Measurements from ENCODE around the gene KCNE2.

Gene KCNE2, protein sequence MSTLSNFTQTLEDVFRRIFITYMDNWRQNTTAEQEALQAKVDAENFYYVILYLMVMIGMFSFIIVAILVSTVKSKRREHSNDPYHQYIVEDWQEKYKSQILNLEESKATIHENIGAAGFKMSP

DNA sequence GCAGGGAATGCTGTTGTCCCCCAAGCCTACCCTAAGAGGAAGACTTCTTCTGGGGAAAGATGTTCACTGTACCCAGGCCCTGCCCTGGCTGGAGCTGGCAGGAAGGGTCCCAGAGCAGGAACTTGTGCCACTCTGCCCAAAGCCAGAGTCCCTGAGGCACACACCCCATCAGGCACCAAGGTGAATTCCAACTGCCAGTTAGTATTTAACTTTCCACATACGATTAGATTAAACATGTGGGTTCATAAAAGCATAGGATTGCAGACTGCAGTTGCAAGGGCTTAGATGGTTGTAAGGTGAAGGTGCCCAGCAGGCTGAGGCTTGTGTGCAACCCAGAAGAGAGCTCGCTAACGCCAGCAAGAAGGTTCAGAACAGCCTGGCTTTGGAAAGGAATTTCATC is at the start of gene KCNE2:
TSS of gene KCNE2 (plus strand) at position 274 of the 400 bp plus-strand sequence. CDS start 6,473 bp downstream, outside the sequence.
- DNase-seq = no peak

DNA sequence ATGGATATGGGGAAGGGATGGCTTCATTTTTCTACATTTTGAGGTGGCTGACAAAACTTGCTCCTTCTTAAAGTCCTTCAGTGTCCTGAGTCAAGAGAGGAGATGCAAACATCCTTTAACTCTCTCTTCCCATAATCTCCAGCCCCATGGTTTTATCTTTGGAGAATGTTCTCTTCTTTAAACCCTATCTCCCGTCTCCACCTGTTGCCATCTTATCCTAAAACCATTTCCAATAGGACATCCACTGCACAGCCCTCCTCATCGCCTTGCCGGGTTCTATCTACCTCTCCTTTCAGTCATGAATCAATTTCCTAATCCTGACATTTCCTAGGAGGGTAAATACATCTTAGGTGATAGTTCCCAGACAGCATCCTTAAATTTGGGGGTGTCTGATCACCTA is 44.2 kb upstream of the KCNE2 start:
- DNase-seq = no peak

DNA sequence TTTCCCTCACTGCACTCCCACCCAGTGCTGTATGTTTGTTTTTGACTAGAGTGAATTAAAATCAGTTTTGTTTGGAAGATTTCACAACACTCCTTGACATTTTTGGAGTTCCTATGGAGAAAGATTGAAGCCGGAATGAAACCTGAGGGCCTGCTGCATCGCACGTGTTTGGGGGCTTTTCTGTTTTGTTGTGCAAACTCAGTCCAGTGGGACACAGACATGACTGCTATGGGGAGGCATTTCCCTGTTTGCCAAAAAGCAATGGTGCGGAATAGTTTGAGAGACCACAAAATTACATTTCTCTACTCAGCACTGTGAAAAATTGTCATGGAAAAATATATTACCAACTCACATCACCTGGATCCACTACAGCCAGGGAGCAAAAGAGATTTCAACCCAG is 43.8 kb upstream of the KCNE2 start:
- no peak for DNase-seq

DNA sequence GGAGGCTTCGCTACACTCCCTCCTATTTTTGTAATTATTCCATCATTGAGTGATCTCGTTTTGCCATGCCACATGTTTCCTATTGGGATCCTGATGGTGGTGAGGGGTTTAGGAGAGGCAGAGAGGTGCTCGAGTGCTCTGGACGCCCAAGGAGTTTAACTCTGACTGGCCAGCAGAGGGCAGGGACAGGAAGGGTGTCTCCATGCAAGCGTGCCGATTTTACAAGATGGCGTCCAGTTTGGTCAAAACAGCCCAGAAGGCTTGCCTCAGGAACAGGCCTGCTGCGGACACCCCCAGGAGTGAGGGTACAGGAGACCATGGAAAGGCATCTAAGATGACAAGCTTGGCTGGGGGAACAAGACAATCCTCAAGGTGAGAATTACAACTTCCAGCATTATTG is 33.8 kb upstream of the KCNE2 start:
- DNase-seq = no peak

DNA sequence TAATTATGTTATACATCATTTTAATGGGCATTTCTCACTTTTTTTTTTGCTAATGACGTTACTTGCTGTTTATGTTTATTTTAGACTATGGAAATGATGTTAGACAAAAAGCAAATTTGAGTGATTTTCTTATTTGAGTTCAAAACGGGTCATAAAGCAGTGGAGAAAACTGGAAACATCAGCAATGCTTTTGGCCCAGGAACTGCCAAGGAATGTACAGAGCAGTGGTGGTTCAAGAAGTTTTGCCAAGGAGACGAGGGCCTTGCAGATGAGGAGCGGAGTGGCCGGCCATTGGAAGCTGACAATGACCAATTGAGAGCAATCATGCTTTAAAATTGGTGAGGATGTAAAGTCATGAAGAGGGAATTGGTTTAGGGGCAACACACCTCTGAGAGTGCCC is 32.1 kb upstream of the KCNE2 start:
- DNase-seq = no peak

DNA sequence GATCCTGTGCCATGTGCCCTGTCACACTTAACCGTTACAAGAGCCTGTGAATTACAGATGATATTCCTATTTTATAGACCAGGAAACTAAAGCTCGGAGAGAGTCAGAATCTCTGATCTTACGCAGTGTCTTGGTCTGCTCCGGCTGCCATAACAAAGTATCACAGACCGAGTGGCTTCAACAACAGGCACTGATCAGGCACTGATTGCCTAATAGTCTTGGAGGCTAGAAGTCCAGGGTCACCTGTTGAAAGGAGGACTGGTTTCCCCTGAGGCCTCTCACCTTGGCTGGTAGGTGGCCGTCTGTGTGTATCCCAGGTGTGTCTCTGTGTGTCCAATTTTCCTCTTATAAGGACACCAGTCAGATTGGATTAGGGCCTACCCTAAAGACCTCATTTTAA is 31.5 kb upstream of the KCNE2 start:
- no peak for DNase-seq

DNA sequence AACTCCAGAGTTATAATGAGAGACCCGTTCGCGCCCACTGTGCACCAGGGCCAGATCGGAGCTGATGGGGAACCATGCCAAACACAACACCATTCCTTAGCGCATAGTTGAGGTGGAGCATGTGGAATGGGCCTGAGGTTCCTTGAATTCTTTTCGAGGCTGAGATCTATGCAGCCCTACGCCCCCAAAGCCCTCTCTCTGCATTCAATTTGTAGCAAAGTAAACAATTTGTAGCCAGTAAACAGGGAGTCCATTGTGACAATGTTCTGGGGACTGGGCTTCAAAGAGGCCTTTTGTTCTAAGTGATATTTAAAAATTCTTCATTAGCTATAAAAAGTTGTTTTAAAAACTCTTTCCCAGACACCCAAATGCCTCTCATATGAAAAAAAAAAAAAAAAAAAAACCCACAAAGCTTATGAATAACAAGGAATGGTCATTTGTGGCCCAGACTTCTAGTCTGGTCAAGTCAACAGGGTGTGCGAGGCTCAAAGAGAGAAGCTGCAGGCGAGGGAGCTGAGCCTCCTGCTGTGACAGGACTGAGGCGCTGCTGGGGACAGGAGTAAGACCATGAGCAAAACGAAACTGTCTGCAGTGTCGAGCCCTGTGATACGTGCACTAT is 30.6 kb upstream of the KCNE2 start:
- no peak for DNase-seq

DNA sequence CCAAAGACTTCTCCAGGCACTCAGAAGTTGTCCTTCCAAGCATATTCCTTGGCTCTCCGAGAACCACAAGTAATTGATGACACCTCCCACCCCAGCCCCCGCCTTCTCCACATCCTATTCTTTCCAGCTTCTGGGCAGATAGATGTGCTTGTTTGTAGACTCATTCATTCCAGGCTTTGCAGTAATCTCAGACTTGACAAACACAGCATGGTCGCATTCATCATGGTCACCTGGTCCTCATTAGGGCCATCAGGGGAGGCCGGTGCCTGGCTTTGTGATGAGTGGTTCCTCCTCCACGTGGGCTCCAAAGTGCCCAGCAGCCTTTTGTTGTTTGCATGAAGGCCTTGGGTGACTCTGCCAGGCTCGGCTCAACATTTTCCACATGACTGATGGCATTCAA is 28.5 kb upstream of the KCNE2 start:
- DNase-seq = no peak

DNA sequence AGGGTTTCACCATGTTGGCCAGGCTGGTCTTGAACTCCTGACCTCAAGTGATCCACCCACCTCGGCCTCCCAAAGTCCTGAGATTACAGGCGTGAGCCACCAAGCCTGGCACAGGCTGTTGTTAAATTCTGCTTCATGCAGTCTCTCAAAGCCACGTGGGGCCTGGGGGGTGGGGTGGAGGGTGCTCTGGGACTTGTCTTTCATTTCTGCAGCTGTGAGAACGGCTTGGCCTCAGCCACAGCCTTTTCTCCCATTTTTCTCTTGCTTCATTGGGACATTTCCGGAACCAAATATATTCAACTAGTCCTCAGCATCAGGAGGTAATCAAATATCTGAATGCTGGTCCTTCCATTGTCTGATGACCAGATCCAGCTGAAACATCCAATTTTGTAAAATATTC is 27.6 kb upstream of the KCNE2 start:
- no peak for DNase-seq

DNA sequence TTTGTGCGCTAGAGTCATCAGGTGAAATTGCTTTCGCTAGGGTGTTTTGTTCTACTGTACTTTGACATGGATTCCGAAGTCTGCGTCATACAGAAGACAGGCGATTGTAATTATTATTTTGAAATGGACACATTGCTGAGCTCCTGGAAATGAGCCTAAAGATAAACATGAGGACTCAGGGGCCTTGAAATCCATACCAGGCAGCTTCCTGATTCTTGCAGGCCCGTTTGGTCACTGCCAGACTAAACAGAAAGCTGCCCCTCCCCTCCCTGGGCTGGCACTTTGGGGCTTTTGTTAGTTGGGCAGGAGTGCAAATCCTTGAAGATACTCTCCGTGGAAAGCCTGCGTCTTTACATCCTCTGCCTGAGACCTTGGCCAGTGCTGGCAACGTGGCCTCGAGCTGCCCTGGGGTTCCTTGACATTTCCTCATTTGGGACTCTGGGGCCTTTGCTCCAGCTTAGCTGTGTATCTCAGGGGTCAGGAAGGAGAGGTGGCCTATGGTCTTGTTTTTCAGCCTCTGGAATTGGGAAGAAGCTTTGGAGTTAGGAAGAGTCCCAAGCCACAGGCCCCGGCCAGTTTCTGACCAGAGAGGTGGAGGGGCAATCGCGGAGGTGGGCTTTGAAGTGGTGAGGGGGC is 26.9 kb upstream of the KCNE2 start:
- DNase-seq = no peak

DNA sequence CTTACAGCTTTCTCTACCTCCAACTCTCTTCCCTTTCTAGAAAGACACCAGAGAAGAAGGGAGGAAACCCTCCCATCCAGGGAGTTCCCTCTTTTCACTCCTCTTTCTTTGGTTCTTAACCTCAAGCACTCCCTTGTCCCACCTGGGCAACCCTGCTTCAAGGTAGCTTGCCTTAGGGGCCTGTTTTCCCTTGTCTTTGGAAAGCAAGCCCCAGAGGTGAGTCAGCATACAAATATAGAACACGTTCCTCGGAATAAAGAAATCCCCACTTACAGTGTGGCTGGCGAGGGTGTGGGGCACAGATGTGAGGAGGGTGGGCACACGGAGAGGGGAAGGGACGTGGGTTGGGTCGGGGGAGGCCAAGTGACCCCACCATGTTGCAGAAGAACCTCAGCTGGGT is 26.1 kb upstream of the KCNE2 start:
- DNase-seq = no peak

DNA sequence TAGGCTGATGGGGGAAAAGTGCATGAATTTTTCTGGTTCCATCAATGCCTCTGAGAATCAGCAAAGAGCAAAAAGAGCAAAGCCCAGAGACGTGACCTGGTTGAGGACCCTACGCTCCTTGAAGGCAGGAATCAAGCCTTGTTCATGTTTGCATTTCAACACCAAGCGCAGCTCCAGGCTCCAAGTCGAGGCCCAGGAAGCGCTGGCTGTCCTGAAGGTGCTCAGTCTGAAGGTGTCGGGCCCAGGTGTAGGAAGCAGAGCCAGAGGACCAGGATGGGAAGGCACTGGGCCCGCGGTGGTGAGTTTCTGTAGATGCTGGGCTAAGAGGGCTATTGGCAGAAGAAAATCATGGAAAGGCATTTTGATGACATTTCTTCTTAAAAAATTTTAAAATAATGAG is 25.6 kb upstream of the KCNE2 start:
- no peak for DNase-seq

DNA sequence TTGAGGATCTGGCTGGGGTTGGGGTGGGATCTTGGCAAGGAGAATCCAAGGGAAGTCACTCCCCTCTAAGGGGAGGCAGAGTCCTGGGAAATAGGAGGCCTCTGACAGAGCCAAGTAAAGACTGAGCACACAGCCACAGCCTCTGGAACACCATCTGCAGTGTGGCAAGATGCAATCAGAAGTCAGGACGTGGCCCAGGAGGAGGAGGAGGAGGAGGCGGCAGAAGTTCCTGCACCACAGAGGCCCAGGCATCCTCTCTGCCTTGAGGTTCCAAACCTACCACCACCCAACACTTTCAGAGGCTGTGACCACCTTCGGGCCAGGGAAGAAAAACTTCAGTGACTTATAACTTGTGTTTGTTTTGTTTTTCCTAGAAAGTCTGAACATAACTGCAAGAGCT is 23.7 kb upstream of the KCNE2 start:
- no peak for DNase-seq

DNA sequence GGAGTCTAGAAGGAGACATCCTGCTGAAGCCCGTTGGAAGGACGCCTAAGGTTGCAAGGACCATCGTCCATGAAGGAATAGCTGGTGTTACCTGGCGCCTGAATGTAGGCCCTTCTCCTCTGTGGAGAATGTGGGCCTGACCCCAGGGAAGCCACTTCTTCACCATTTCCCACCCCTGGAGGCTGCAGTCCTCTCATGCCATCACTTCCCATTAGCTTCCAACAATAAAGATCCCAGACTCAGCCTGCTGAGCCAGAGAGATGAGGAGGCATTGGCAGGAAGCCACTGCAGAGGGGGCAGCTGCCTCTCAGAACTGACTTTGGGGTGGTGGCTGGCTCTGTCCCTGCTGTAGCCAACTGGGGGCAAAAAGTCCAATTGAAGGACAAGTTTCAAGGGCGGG is 21.3 kb upstream of the KCNE2 start:
- no peak for DNase-seq

DNA sequence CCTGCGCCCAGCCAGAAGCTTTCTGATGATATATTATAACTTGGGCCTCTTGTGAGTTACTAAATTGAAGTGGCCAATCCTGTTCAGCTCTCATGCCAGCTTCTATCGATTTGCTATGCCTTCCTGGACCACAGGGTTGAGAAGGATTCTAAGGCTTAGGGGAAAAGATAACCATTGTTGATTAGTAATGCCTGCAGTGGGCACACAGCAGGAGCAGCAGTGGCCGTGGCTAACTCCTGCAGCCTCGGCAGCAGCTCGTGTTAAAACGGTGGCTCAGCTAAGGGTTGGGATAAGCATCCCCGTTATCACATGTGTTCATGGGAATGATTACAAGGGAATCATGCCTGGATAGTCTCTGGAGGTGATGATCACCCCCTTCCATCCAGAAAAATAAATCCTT is 20.5 kb upstream of the KCNE2 start:
- no peak for DNase-seq

DNA sequence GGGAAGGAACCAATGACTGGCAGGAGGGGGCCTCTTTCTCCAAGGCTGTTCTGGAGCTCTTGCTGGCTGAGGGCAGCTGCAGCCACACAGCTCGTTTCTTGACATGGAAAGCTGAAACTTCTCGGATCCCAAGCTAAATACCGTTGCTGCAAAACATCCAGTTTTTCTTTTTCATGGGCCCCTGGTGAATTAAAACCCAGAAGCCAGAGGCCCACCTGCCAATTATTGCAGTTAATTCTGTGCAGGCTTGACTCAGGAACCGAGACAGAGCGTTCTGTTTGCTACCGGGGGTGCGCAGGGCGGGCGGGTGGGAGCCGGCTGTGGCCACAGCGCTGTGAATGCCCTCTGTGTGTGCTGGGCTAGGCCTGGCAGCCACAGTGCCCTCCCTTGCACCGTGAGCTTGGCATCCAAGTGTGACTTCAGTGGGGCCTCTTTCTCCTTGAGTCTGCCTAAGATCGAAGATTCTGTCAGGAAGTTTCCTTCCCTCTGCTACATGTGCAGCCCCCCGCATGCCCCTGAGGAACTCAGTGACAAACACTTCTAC is 19.9 kb upstream of the KCNE2 start:
- no peak for DNase-seq

DNA sequence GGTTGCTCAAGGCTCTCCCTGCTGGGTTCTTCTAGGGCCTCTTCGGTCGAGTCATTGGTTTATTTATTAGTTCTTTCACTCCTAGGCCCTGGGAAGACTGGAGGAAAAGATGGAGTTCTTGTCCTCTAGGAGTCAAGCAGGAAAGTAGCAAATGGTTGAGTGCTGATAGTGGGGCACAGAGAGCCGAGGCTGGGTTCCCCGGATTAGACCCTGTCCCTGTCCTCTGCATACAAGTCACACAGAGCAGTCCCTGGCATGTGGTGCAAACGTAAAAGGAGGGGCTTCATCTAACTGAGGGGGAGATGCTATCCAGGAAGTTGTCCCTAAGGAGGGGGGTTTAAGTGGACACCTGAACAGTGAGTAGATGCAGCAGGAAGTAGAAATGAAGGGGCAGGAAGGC is 19.2 kb upstream of the KCNE2 start:
- no peak for DNase-seq

DNA sequence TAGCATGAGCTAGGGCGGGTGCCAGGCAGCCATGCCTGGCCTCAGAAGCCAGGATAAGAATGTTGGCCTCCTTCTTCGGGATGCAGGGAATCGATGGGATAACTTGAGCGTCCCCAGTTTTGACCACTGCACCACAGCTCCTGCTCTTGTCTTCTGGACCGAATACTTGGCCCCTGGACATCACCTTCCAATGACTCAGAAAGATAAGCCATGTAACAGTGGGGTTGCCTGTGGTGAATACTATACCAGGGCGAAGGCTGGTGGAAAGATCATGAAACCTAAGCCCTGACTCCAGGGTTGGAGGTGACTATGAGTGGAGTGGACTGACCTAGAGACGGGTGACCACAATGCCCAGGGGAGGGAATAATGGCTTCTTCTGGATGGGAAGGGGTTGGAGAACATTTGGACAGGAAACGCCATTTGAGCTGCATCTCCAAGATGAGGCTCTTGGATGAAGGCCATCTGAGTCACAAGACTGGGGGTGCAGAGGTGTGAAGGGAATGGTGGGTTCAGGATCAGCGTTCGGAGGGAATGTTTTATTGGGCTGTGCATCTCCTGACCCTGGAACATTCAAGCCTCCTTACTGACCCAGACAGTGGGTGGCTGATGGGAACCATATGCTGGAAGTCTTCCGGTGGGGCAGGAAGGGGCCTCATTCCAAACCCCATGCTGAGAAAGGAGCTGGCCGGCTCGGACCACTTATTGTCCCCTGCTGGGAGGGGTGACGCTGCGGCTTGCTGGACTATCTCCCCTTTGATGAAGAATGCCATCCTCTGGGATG is 18.5 kb upstream of the KCNE2 start:
- DNase-seq = no peak

DNA sequence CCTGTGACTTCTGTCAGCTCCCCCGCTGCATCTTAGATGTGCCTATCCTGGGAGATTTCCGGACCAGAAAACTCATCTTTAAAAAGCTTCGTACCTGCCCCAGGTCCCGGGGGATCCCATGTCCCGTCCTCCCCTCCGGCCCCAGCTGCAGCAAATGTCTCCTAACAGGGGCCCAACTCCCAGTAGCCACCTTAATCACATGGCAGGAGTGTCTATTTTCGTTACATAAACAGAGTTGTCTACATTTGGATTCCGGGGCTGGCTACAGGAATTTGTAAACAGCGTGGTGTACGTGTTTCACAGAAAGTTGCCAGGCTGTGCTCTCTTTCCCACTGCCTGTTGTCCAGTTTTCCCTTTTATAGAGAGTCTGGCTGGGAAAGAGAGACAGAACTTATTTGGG is 17.9 kb upstream of the KCNE2 start:
- no peak for DNase-seq

DNA sequence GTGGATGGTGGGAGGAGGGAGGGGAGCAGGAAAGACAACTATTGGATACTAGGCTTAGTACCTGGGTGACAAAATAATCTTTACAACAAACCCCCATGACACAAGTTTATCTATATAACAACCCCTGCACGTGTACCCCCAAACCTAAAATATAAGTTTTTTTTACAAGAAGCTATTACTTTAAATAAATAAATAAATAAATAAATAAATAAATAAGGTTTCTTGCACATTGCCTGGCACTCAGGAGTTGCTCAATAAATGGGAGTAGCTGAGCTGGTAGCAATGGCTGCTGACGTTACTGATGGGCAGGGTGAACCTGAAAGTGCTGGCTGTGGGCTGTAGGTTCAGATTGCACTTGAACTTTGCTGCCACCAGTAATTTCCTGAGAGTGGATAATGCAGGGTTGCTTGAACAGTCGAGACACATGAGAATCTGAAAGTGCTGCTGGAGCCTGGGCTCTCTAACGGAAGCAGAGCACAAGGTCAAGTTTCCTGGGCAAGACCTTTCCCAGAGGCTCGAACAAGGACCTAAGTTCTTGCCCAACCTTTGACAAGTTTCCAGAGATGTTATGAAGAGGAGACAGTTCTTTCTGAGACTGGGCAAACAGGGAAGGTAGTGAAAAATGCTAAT is 14.8 kb upstream of the KCNE2 start:
- no peak for DNase-seq

DNA sequence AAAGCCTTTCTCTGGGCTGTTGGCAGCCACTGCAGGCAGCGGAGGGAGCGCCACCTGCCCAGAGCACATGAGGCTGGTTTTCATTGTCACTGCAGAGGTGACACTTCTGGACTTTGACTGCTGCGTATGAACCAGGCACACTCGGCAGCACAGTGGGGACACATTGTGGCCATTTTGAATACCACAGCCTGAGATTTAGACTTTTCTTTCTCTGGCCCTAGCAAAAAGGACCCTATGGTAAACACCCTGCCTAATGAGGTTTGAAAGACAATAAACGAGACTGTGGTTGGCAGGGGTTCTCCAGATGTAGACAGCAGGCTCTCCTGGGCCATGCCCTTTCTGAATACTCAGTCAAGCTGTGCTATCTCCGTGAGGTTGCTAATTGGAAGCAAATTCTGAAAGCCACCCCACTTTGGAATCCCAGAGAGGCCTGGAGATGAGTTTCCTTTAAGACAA is 12.0 kb upstream of the KCNE2 start:
- DNase-seq = peak; percentile 22

DNA sequence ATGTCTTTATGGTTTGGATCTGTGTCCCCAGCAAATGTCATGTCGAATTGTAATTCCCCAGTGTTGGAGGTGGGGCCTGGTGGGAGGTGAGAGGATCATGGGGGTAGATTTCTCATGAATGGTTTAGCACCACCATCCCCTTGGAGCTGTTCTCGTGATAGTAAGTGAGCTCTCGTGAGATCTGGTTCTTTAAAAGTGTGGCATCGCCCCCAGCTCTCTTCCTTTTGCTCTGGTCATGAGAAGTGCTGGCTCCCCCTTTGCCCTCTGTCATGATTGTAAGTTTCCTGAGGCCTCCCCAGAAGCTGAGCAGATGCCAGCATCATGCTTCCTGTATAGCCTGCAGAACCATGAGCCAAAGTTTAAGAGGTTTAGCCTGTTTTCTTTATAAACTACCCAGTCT is 11.2 kb upstream of the KCNE2 start:
- no peak for DNase-seq

DNA sequence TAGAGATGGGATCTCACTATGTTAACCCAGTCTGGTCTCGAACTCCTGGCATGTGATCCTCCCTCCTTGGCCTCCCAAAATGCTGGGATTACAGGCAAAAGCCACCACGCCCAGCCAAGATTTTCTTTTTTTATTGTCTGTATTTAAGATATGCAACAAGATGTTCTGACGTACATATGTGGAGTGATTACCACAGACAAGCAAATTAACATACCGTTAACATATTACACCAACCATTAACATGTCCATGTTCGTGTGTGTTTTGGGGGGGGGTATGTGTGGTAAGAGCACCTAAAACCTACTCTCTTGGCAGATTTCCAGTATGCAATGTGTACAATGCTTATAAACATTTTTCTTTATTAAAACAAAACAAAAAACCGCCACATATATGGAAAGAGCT is 10.6 kb upstream of the KCNE2 start:
- no peak for DNase-seq

Measured in CD4-positive, alpha-beta T cell treated with Interleukin-17A for 4 hours (primary cell).